Osteocyte (in vitro differentiated cells): ENCODE measurements around the gene STK32A. TPM values are rescaled to one million over a fixed set of nuclear protein-coding genes. Genes with fewer than 3 reads are reported as not detected.

Experiments
- DNase-seq: peaks from one replicate; pipeline ENCODE4 v3.0.0; 2021; ENCODE audit warnings: mixed read lengths; ENCODE audit not compliant: unreplicated experiment; ENCODE audit errors: extremely low spot score
- H3K27ac Mint-ChIP-seq: one replicate; pipeline ENCODE4 v1.8.0; 2021; ENCODE audit warnings: mild to moderate bottlenecking, mixed read lengths; ENCODE audit not compliant: unreplicated experiment
- H3K27me3 Mint-ChIP-seq: one replicate; pipeline ENCODE4 v1.8.0; 2021; ENCODE audit warnings: mixed read lengths; ENCODE audit not compliant: unreplicated experiment
- H3K36me3 Mint-ChIP-seq: one replicate; pipeline ENCODE4 v1.8.0; 2021; ENCODE audit warnings: mixed read lengths; ENCODE audit not compliant: unreplicated experiment
- H3K4me1 Mint-ChIP-seq: one replicate; pipeline ENCODE4 v1.8.0; 2021; ENCODE audit warnings: mixed read lengths; ENCODE audit not compliant: unreplicated experiment
- H3K4me3 Mint-ChIP-seq: one replicate; pipeline ENCODE4 v1.8.0; 2021; ENCODE audit warnings: mild to moderate bottlenecking, moderate library complexity, mixed read lengths; ENCODE audit not compliant: unreplicated experiment
- H3K9me3 Mint-ChIP-seq: one replicate; pipeline ENCODE4 v1.8.0; 2021; ENCODE audit warnings: mixed read lengths; ENCODE audit not compliant: unreplicated experiment
- total RNA-seq: library from RNA; stranded (reverse); gene quantifications from 2 replicates; pipeline ENCODE4 v1.2.1, GENCODE V29; 2021
- TF ChIP-seq, protein P1 (sequence below): fragments of 200-600 bp; sonication (generic); IDR thresholded peaks from 2 replicates; pipeline ENCODE4 v1.5.0; 2021; ENCODE audit warnings: antibody characterized with exemption, mild to moderate bottlenecking, moderate library complexity

The STK32A gene
- total RNA-seq, 1 donor from 2014 or later, result not detected

DNA sequence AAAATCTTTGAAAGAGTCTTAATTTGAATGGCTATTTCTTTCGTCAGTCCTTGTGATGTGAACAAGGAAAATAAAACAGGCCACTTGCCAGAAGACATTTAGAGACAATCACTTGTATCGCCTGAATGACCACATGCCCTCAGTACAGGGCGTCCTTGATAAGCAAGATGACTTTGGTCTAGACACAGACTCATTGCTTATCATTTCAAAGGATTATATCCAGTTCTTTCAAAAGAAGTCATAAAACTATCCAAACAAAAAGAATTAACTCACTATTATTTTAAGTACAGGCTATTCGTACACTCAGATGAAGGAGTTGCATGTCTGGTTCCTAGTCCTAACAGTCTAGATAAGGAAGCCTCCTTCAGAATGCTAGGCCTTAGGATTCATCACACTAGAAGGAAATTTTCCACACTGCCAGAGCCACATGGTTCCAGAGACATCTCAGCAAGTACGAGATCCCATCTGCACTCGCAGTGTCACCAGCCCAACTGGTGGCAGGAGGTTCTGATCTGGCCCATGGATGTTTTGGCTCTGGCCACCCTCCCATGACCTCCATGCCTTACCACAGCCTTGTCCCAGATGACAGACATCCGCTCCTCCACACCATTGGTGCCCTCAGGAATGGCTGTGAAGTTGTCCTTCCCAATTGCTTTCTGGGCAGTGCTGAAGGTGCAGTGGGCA lies 165.4 kb downstream of the STK32A start:
- peaks cover 39% of the 10 kb centered on the region for H3K36me3 Mint-ChIP-seq
- peaks cover 20% of the 10 kb centered on the region for H3K4me1 Mint-ChIP-seq
- no peak overlapping the region for H3K27ac Mint-ChIP-seq
- H3K9me3 Mint-ChIP-seq, result no peaks in the 10 kb centered on the region
- no peaks in the 10 kb centered on the region for H3K27me3 Mint-ChIP-seq
- DNase-seq, result no peak
- TF ChIP-seq, protein P1, sequence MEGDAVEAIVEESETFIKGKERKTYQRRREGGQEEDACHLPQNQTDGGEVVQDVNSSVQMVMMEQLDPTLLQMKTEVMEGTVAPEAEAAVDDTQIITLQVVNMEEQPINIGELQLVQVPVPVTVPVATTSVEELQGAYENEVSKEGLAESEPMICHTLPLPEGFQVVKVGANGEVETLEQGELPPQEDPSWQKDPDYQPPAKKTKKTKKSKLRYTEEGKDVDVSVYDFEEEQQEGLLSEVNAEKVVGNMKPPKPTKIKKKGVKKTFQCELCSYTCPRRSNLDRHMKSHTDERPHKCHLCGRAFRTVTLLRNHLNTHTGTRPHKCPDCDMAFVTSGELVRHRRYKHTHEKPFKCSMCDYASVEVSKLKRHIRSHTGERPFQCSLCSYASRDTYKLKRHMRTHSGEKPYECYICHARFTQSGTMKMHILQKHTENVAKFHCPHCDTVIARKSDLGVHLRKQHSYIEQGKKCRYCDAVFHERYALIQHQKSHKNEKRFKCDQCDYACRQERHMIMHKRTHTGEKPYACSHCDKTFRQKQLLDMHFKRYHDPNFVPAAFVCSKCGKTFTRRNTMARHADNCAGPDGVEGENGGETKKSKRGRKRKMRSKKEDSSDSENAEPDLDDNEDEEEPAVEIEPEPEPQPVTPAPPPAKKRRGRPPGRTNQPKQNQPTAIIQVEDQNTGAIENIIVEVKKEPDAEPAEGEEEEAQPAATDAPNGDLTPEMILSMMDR, result no peak
- no peak overlapping the region for H3K4me3 Mint-ChIP-seq

DNA sequence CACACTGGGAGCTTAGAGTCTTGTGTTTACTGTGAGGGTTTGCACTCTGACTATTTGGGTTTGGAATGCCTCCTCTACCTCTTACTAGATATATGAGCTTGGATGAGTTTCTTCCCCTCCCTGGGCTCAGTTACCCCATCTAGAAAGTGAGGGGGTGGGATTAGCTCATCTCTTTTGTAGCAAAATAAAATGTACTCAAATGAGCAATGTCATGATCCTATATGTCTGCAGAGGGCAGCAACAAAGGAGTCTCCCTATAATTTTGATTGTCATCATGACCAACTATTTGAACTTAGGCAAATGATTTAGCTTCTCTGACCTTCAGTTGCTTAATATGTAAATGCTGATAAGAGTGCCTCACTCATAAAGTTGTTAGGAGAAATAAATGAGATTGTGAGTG lies 166.1 kb downstream of the STK32A start:
- H3K4me1 Mint-ChIP-seq, result peaks cover 20% of the 10 kb centered on the region
- H3K36me3 Mint-ChIP-seq, result peaks cover 34% of the 10 kb centered on the region
- H3K27ac Mint-ChIP-seq, result no peak overlapping the region
- H3K27me3 Mint-ChIP-seq, result no peaks in the 10 kb centered on the region
- H3K9me3 Mint-ChIP-seq, result no peaks in the 10 kb centered on the region
- DNase-seq, result no peak
- TF ChIP-seq, protein P1, result no peak
- H3K4me3 Mint-ChIP-seq, result no peak overlapping the region

DNA sequence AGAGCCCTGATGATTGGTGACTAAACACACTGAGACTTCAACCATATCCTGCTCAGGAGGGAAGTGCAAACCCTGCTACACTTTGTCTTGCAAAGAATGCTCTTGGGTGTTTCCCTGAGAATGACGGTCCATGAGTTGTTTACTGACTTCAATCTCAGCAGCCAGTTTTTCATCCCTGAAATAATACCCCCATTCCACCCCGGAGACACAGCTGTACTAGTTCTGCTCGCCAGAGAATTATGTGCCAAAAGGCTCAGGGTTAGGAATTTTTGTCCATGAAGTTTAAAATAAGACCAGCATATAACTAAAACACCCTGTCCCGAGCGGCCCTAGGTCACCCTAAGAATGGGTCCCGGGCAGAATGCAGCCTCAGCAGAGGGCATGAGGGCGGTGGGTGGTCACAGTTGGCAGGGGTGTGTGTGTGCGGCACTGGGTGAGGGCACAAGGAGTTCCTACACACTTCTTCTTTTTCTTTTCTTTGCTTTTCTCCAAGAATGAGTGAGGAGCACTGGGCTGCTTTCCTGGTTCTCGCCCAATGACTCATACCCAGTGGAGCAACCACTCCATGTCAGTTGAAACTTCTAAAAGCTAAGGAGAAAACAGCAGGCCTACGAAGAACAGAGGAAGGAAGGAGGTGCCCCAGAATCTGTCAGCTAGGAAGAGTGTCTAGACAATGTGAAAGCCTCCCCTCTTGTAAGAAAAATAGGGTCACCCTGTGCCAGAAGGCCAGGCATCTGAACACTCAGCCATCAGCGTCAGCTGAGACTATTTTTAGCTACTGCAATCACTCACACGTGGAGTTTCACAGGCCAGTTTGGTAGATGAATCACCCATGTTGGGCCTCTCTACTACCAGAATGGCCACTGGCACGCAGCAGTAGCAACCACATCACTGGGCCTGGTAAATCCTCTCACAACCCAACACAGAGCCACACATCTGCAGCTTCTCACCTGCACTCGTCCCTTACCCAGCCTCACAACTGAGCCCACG lies 169.1 kb downstream of the STK32A start:
- peaks cover 40% of the 10 kb centered on the region for H3K4me1 Mint-ChIP-seq
- DNase-seq, result no peak
- H3K36me3 Mint-ChIP-seq, result peaks cover 23% of the 10 kb centered on the region
- H3K4me3 Mint-ChIP-seq, result peak overlapping the region; percentile 47
- H3K27me3 Mint-ChIP-seq, result no peaks in the 10 kb centered on the region
- peak overlapping the region; percentile 97 for H3K27ac Mint-ChIP-seq
- H3K9me3 Mint-ChIP-seq, result no peaks in the 10 kb centered on the region
- TF ChIP-seq, protein P1, result no peak

DNA sequence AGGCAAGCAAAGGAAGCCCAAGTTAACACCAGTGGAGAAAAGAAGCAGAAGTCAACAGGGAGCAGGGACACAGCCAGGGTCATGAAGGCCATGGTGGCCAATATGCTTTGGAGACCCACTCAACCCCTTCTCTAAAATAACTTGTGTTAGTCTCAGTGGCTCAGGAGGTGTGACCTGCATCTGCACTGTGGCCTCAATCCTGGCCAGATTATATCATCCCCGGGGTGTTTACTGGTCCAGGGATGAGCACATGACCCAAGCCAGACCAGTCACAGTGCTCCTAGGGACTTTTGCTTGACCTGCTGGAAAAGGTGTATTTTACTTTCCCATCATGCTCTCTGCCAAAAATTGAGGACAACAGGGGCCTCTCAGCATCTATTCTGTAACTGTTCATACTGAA lies 169.9 kb downstream of the STK32A start:
- Mint-ChIP-seq H3K9me3 (no peaks in the 10 kb centered on the region), H3K27ac (peak overlapping the region; percentile 97), H3K27me3 (no peaks in the 10 kb centered on the region), H3K36me3 (peaks cover 21% of the 10 kb centered on the region), H3K4me1 (peaks cover 40% of the 10 kb centered on the region), H3K4me3 (peak overlapping the region; percentile 47)
- DNase-seq, result no peak
- TF ChIP-seq, protein P1, result no peak

DNA sequence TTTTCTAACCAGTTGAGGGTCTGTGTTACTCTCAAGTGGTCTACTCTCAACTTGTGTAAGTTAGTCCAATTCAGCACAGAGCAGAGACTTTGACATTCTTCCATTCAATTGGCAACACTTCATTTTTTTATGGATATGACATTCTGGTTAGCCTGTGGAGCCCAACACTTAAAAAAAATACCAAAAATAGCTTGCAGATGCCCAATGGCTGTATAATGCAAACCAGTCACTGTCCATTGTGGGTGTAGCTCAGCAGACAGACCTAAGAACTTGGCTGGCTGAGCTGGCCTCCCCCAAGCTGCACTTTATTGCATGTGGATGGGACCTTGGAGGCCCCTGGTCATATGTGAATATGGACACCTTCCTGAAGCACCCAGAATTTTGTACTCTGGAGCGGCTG lies 171.8 kb downstream of the STK32A start:
- DNase-seq, result no peak
- Mint-ChIP-seq H3K4me1 (peaks cover 40% of the 10 kb centered on the region), H3K27ac (peak overlapping the region; percentile 7), H3K4me3 (no peak overlapping the region), H3K36me3 (peaks cover 16% of the 10 kb centered on the region), H3K27me3 (no peaks in the 10 kb centered on the region), H3K9me3 (no peaks in the 10 kb centered on the region)
- TF ChIP-seq, protein P1, result no peak
